SK-N-SH treated with all-trans-retinoic acid at 6 μM for 48 hours (cell line): ENCODE data around the gene MOGAT1.

ENCODE experiments used
- ATAC-seq: fragments of 200-7000 bp; cut with Tn5 transposase; 3 replicates; pipeline ENCODE4 v1.9.1; 2020; ENCODE audit warnings: mild to moderate bottlenecking, moderate library complexity
- ARNTL ChIP-seq: fragments of 450-650 bp; formaldehyde crosslinking; IDR thresholded peaks from 2 replicates; pipeline ENCODE4 v1.5.0; 2020; ENCODE audit warnings: low read depth, mild to moderate bottlenecking, moderate library complexity, borderline replicate concordance
- BACH2 ChIP-seq: fragments of 250-450 bp; sonication (Bioruptor Pico); IDR thresholded peaks from 2 replicates; pipeline ENCODE4 v1.9.0; 2021; ENCODE audit warnings: mild to moderate bottlenecking, borderline replicate concordance
- CSDC2 ChIP-seq: fragments of 250-450 bp; sonication (Bioruptor Pico); IDR thresholded peaks from 2 replicates; pipeline ENCODE4 v1.5.0; 2020; ENCODE audit warnings: mild to moderate bottlenecking, moderate library complexity
- ESRRG ChIP-seq: fragments of 250-450 bp; sonication (Bioruptor Pico); IDR thresholded peaks from 2 replicates; pipeline ENCODE4 v1.6.1; 2021; ENCODE audit warnings: mild to moderate bottlenecking
- ISL1 ChIP-seq: fragments of 250-450 bp; sonication (Bioruptor Pico); IDR thresholded peaks from 2 replicates; pipeline ENCODE4 v2.1.2; 2022; ENCODE audit warnings: mild to moderate bottlenecking, moderate library complexity
- POU6F1 ChIP-seq: fragments of 250-450 bp; sonication (Bioruptor Pico); IDR thresholded peaks from 2 replicates; pipeline ENCODE4 v1.8.0; 2021; ENCODE audit warnings: low read depth, mild to moderate bottlenecking, moderate library complexity, borderline replicate concordance
- PPARA ChIP-seq: fragments of 250-450 bp; sonication (Bioruptor Pico); IDR thresholded peaks from 2 replicates; pipeline ENCODE4 v1.5.0; 2020; ENCODE audit warnings: mild to moderate bottlenecking, borderline replicate concordance
- RARB ChIP-seq: fragments of 250-450 bp; sonication (Bioruptor Pico); IDR thresholded peaks from 2 replicates; pipeline ENCODE4 v1.8.0; 2021; ENCODE audit warnings: mild to moderate bottlenecking, moderate library complexity
- SNAI2 ChIP-seq: fragments of 250-450 bp; sonication (Bioruptor Pico); IDR thresholded peaks from 2 replicates; pipeline ENCODE4 v1.5.0; 2020; ENCODE audit warnings: mild to moderate bottlenecking, moderate library complexity
- TOX ChIP-seq: fragments of 250-450 bp; sonication (Bioruptor Pico); IDR thresholded peaks from 2 replicates; pipeline ENCODE4 v1.8.0; 2021; ENCODE audit warnings: mild to moderate bottlenecking, moderate library complexity, borderline replicate concordance
- ZFP30 ChIP-seq: fragments of 450-650 bp; formaldehyde crosslinking; IDR thresholded peaks from 2 replicates; pipeline ENCODE4 v1.5.0; 2022; ENCODE audit warnings: mild to moderate bottlenecking, moderate library complexity
- ZNF565 ChIP-seq: fragments of 450-650 bp; formaldehyde crosslinking; conservative IDR thresholded peaks from 2 replicates; pipeline ENCODE4 v1.5.0; 2020; ENCODE audit warnings: low read depth, mild to moderate bottlenecking, moderate library complexity
- ZNF70 ChIP-seq: fragments of 450-650 bp; formaldehyde crosslinking; IDR thresholded peaks from 2 replicates; pipeline ENCODE4 v1.5.0; 2020; ENCODE audit warnings: mild to moderate bottlenecking, moderate library complexity
- ZNF8 ChIP-seq: fragments of 450-650 bp; formaldehyde crosslinking; IDR thresholded peaks from 2 replicates; pipeline ENCODE4 v1.5.0; 2020; ENCODE audit warnings: mild to moderate bottlenecking, moderate library complexity
- TF ChIP-seq, protein P1 (sequence below): fragments of 250-450 bp; sonication (Bioruptor Pico); IDR thresholded peaks from 2 replicates; pipeline ENCODE4 v1.5.1; 2021; ENCODE audit warnings: mild to moderate bottlenecking, moderate library complexity
- TF ChIP-seq, protein P2 (sequence below): fragments of 250-450 bp; sonication (Bioruptor Pico); IDR thresholded peaks from 2 replicates; pipeline ENCODE4 v1.5.1; 2020; ENCODE audit warnings: low read depth, mild to moderate bottlenecking, moderate library complexity
- TF ChIP-seq, protein P3 (sequence below): fragments of 250-450 bp; sonication (Bioruptor Pico); IDR thresholded peaks from 2 replicates; pipeline ENCODE4 v1.8.0; 2020; ENCODE audit warnings: mild to moderate bottlenecking, moderate library complexity, borderline replicate concordance
- TF ChIP-seq, protein P4 (sequence below): fragments of 250-450 bp; sonication (Bioruptor Pico); IDR thresholded peaks from 2 replicates; pipeline ENCODE4 v1.5.0; 2020; ENCODE audit warnings: mild to moderate bottlenecking, moderate library complexity

The MOGAT1 gene

DNA sequence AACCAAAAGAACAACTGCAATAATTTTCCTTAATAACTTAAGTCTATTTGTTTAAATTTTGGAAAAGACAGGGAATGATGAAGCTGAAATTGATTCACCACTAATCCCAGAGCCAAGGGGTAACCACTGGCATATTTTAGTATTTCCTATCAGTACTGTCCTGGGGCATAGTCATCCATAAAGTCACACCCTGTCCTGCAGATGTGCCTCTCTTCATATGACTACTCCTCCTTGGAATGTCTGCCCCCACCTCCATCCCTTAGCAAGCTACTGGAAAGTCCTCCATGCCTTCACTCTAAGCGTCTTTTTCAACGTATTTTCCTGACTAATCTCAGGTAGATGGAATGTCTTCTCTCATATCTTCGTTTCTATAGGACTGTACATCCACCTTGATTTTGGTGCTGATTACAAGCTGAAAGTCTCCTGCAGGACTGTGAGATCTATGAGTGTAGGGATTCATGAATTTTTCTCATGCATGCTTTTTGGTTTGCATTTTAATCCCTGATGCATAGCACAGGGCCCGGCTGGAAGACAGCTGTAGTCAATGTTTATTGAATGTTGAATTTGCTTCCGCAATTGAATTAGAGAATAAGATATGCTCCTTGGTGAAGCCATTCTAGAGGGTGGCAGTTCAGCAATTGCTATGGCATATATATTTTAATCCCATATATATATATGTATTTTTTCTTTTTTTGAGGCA, 85.6 kb downstream of the MOGAT1 start:
- peak; percentile 80; the same call in 2 of the 3 replicates for ATAC-seq
- TF ChIP-seq, protein P1, sequence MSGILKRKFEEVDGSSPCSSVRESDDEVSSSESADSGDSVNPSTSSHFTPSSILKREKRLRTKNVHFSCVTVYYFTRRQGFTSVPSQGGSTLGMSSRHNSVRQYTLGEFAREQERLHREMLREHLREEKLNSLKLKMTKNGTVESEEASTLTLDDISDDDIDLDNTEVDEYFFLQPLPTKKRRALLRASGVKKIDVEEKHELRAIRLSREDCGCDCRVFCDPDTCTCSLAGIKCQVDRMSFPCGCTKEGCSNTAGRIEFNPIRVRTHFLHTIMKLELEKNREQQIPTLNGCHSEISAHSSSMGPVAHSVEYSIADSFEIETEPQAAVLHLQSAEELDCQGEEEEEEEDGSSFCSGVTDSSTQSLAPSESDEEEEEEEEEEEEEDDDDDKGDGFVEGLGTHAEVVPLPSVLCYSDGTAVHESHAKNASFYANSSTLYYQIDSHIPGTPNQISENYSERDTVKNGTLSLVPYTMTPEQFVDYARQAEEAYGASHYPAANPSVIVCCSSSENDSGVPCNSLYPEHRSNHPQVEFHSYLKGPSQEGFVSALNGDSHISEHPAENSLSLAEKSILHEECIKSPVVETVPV (CRISPR knock-in tag) = no peak
- TF ChIP-seq, protein P2, sequence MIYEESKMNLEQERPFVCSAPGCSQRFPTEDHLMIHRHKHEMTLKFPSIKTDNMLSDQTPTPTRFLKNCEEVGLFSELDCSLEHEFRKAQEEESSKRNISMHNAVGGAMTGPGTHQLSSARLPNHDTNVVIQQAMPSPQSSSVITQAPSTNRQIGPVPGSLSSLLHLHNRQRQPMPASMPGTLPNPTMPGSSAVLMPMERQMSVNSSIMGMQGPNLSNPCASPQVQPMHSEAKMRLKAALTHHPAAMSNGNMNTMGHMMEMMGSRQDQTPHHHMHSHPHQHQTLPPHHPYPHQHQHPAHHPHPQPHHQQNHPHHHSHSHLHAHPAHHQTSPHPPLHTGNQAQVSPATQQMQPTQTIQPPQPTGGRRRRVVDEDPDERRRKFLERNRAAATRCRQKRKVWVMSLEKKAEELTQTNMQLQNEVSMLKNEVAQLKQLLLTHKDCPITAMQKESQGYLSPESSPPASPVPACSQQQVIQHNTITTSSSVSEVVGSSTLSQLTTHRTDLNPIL (CRISPR knock-in tag) = no peak
- no peak for TF ChIP-seq TOX (CRISPR knock-in tag)
- no peak for TF ChIP-seq CSDC2
- TF ChIP-seq ISL1 (CRISPR knock-in tag) = no peak
- TF ChIP-seq BACH2 (CRISPR knock-in tag) = no peak
- TF ChIP-seq ZNF8 (CRISPR knock-in tag) = no peak
- TF ChIP-seq SNAI2 = no peak
- TF ChIP-seq ZFP30 (CRISPR knock-in tag) = no peak
- no peak for TF ChIP-seq PPARA (CRISPR knock-in tag)
- no peak for TF ChIP-seq RARB (CRISPR knock-in tag)
- TF ChIP-seq POU6F1 (CRISPR knock-in tag) = no peak
- no peak for TF ChIP-seq ZNF70 (CRISPR knock-in tag)
- TF ChIP-seq ARNTL (CRISPR knock-in tag) = no peak
- TF ChIP-seq, protein P3, sequence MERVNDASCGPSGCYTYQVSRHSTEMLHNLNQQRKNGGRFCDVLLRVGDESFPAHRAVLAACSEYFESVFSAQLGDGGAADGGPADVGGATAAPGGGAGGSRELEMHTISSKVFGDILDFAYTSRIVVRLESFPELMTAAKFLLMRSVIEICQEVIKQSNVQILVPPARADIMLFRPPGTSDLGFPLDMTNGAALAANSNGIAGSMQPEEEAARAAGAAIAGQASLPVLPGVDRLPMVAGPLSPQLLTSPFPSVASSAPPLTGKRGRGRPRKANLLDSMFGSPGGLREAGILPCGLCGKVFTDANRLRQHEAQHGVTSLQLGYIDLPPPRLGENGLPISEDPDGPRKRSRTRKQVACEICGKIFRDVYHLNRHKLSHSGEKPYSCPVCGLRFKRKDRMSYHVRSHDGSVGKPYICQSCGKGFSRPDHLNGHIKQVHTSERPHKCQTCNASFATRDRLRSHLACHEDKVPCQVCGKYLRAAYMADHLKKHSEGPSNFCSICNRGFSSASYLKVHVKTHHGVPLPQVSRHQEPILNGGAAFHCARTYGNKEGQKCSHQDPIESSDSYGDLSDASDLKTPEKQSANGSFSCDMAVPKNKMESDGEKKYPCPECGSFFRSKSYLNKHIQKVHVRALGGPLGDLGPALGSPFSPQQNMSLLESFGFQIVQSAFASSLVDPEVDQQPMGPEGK (CRISPR knock-in tag) = no peak
- TF ChIP-seq ESRRG (CRISPR knock-in tag) = no peak
- TF ChIP-seq, protein P4, sequence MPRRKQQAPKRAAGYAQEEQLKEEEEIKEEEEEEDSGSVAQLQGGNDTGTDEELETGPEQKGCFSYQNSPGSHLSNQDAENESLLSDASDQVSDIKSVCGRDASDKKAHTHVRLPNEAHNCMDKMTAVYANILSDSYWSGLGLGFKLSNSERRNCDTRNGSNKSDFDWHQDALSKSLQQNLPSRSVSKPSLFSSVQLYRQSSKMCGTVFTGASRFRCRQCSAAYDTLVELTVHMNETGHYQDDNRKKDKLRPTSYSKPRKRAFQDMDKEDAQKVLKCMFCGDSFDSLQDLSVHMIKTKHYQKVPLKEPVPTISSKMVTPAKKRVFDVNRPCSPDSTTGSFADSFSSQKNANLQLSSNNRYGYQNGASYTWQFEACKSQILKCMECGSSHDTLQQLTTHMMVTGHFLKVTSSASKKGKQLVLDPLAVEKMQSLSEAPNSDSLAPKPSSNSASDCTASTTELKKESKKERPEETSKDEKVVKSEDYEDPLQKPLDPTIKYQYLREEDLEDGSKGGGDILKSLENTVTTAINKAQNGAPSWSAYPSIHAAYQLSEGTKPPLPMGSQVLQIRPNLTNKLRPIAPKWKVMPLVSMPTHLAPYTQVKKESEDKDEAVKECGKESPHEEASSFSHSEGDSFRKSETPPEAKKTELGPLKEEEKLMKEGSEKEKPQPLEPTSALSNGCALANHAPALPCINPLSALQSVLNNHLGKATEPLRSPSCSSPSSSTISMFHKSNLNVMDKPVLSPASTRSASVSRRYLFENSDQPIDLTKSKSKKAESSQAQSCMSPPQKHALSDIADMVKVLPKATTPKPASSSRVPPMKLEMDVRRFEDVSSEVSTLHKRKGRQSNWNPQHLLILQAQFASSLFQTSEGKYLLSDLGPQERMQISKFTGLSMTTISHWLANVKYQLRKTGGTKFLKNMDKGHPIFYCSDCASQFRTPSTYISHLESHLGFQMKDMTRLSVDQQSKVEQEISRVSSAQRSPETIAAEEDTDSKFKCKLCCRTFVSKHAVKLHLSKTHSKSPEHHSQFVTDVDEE (CRISPR knock-in tag) = no peak
- no peak for TF ChIP-seq ZNF565 (CRISPR knock-in tag)
